Measurements from ENCODE around the gene CLECL1.

CLECL1 gene

DNA sequence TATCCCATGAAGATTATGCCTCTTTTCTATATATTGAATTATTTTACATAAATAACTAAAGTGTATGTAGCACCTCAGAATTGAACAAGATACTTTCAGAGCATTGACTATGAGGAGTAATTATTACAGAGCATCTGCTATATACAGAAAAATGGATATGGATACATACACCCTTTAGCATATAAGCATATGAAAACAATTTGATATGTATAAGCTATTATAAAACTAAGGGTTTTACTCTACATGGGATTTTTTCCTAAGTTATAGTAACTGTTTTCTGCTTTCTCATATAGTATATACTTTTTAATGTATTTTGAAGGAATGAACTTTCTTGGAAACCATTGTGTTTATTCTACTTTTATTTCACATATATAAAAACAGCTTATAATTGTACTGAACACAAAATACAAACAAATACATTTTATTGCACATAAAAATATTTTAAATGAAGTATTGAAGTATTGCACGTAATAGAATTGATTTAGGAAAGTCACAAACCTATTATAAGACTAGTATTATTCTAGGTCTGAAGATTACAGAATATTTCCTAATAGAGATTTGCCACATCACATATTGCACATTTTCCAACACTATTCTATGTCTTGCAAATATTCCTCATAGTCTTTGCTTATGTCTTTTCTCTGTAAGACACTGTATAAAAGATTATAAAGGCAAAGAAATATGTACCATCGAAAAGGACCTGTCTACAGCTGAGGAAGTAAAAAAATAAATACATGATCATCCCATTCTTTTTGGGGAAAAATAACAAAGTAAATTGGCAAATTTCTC, 19.4 kb upstream of the CLECL1 start:
- Histone ChIP-seq H4K8ac (ENCODE audit: low read depth, low read length) (no peak overlapping the region), H3K79me2 (ENCODE audit: control insufficient read depth, insufficient read depth, low read length, poor library complexity) (no peaks in the 10 kb centered on the region), H2BK5ac (ENCODE audit: low read depth, low read length, poor library complexity) (no peak overlapping the region), H2AK5ac (ENCODE audit: low read length) (no peak overlapping the region), H3K9ac (ENCODE audit: low read length) (no peak overlapping the region), H3K79me1 (ENCODE audit: low read length) (no peaks in the 10 kb centered on the region), H2AFZ (ENCODE audit: insufficient read depth, low read length, poor library complexity) (no peak overlapping the region), H4K91ac (ENCODE audit: low read depth, low read length) (no peak overlapping the region), H3K9me3 (ENCODE audit: insufficient read depth, low read depth, low read length) (no peaks in the 10 kb centered on the region), H3K27ac (ENCODE audit: low read depth, low read length) (no peak overlapping the region), H3K27me3 (ENCODE audit: insufficient read depth, low read length) (no peaks in the 10 kb centered on the region), H3K18ac (ENCODE audit: low read length) (no peak overlapping the region), H3K4me3 (ENCODE audit: low read depth, low read length) (no peak overlapping the region), H3K4ac (ENCODE audit: low read depth, low read length) (no peak overlapping the region), H3K4me1 (ENCODE audit: control insufficient read depth in 1 of 2, insufficient read depth in 2 of 2, low read length in 2 of 2) (no peaks in the 10 kb centered on the region), H4K12ac (ENCODE audit: low read depth, low read length) (no peak overlapping the region), H3K36me3 (ENCODE audit: control insufficient read depth in 1 of 2, insufficient read depth in 2 of 2, low read length in 2 of 2) (no peaks in the 10 kb centered on the region), H3K4me2 (ENCODE audit: low read length) (no peak overlapping the region), H3K14ac (ENCODE audit: low read length) (no peak overlapping the region), H2BK120ac (ENCODE audit: insufficient read depth, low read length, poor library complexity) (no peak overlapping the region), H2BK12ac (ENCODE audit: low read length) (no peak overlapping the region), H3K23ac (ENCODE audit: low read length) (no peak overlapping the region)
- WGBS (ENCODE audit: extremely low coverage, insufficient coverage, insufficient read length) = no CpG with 5 or more reads among the region's 2 CpGs
- DNase-seq = no peak

- H4K8ac ChIP-seq (ENCODE audit: low read depth, low read length) = no peak overlapping the region
- H3K36me3 ChIP-seq (ENCODE audit: control insufficient read depth in 1 of 2, insufficient read depth in 2 of 2, low read length in 2 of 2) = no peaks in the 10 kb centered on the region
- H2BK12ac ChIP-seq (ENCODE audit: low read length) = no peak overlapping the region
- H3K4me1 ChIP-seq (ENCODE audit: control insufficient read depth in 1 of 2, insufficient read depth in 2 of 2, low read length in 2 of 2) = no peaks in the 10 kb centered on the region
- no peak overlapping the region for H3K14ac ChIP-seq (ENCODE audit: low read length)
- H3K4me2 ChIP-seq (ENCODE audit: low read length) = no peak overlapping the region
- no peaks in the 10 kb centered on the region for H3K27me3 ChIP-seq (ENCODE audit: insufficient read depth, low read length)
- H2BK5ac ChIP-seq (ENCODE audit: low read depth, low read length, poor library complexity) = no peak overlapping the region
- H3K23ac ChIP-seq (ENCODE audit: low read length) = no peak overlapping the region
- no CpG with 5 or more reads among the region's 9 CpGs for WGBS (ENCODE audit: extremely low coverage, insufficient coverage, insufficient read length)
- H3K18ac ChIP-seq (ENCODE audit: low read length) = no peak overlapping the region
- no peaks in the 10 kb centered on the region for H3K9me3 ChIP-seq (ENCODE audit: insufficient read depth, low read depth, low read length)
- no peak overlapping the region for H4K12ac ChIP-seq (ENCODE audit: low read depth, low read length)
- H3K9ac ChIP-seq (ENCODE audit: low read length) = no peak overlapping the region
- no peak overlapping the region for H3K27ac ChIP-seq (ENCODE audit: low read depth, low read length)
- H3K4me3 ChIP-seq (ENCODE audit: low read depth, low read length) = no peak overlapping the region
- H3K79me2 ChIP-seq (ENCODE audit: control insufficient read depth, insufficient read depth, low read length, poor library complexity) = no peaks in the 10 kb centered on the region
- no peak overlapping the region for H2AK5ac ChIP-seq (ENCODE audit: low read length)
- no peak overlapping the region for H2BK120ac ChIP-seq (ENCODE audit: insufficient read depth, low read length, poor library complexity)
- H3K4ac ChIP-seq (ENCODE audit: low read depth, low read length) = no peak overlapping the region
- H2AFZ ChIP-seq (ENCODE audit: insufficient read depth, low read length, poor library complexity) = no peak overlapping the region
- no peak overlapping the region for H4K91ac ChIP-seq (ENCODE audit: low read depth, low read length)
- no peaks in the 10 kb centered on the region for H3K79me1 ChIP-seq (ENCODE audit: low read length)
- peak in 1 of 2 donors; percentile 60 for DNase-seq
Measured at GRCh38 chr12:9751204-9752144, 18.6 kb upstream of the CLECL1 start.

DNA sequence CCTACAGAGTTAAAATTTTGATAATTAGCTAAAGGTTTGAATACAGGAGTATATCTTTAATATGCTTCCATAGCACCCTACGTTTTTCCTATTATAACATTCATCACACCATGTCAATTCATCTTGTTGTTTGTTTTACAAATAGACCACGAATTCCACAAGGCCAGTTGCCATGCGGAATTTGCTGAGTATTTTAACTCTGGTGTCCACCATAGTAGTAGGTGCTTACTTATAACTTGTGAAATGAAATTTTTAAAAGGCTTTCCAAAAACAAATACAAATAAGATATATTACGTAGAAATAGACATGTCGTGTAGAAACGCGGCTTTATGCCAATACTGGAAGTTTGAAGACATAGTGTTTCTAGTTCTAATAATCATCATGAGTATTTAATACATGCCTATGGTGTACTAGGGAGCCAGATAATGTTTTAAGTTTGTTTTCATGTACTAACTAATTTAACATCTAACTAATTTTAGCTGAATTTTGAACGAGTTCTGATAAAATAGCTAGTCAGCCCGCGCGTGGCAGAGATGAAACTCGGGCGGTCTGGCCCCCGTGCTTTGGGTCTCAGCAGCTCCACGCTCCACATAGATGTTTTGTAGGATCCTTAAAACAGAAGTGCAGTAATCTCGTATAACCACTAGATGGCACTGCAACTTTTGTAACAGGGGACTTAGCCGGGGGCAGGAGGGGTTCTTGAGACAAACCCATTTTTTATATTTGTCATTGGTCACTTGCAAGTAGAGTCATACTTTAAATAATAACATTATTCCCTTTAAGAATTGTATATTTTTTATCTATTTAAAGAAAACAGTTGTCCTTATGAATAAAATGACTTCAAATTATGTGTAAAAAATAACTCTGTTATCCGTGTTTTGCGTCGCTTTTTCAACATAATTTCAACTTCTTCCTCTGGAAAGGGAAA, 17.6 kb upstream of the CLECL1 start:
- no peak overlapping the region for H3K23ac ChIP-seq (ENCODE audit: low read length)
- H3K14ac ChIP-seq (ENCODE audit: low read length) = no peak overlapping the region
- H2BK12ac ChIP-seq (ENCODE audit: low read length) = no peak overlapping the region
- no peak overlapping the region for H3K9ac ChIP-seq (ENCODE audit: low read length)
- H2AFZ ChIP-seq (ENCODE audit: insufficient read depth, low read length, poor library complexity) = no peak overlapping the region
- H3K27me3 ChIP-seq (ENCODE audit: insufficient read depth, low read length) = no peaks in the 10 kb centered on the region
- H3K9me3 ChIP-seq (ENCODE audit: insufficient read depth, low read depth, low read length) = no peaks in the 10 kb centered on the region
- no peak overlapping the region for H2AK5ac ChIP-seq (ENCODE audit: low read length)
- no peaks in the 10 kb centered on the region for H3K79me1 ChIP-seq (ENCODE audit: low read length)
- H3K4ac ChIP-seq (ENCODE audit: low read depth, low read length) = no peak overlapping the region
- no peaks in the 10 kb centered on the region for H3K36me3 ChIP-seq (ENCODE audit: control insufficient read depth in 1 of 2, insufficient read depth in 2 of 2, low read length in 2 of 2)
- H3K79me2 ChIP-seq (ENCODE audit: control insufficient read depth, insufficient read depth, low read length, poor library complexity) = no peaks in the 10 kb centered on the region
- no CpG with 5 or more reads among the region's 20 CpGs for WGBS (ENCODE audit: extremely low coverage, insufficient coverage, insufficient read length)
- H4K8ac ChIP-seq (ENCODE audit: low read depth, low read length) = no peak overlapping the region
- DNase-seq = peak; percentile 49 to 85
- H4K91ac ChIP-seq (ENCODE audit: low read depth, low read length) = no peak overlapping the region
- peak overlapping the region; percentile 61 for H3K4me2 ChIP-seq (ENCODE audit: low read length)
- H3K4me1 ChIP-seq (ENCODE audit: control insufficient read depth in 1 of 2, insufficient read depth in 2 of 2, low read length in 2 of 2) = peaks cover 0 to 2% of the 10 kb centered on the region in 2 experiments
- no peak overlapping the region for H2BK5ac ChIP-seq (ENCODE audit: low read depth, low read length, poor library complexity)
- no peak overlapping the region for H3K4me3 ChIP-seq (ENCODE audit: low read depth, low read length)
- H4K12ac ChIP-seq (ENCODE audit: low read depth, low read length) = no peak overlapping the region
- no peak overlapping the region for H3K18ac ChIP-seq (ENCODE audit: low read length)
- H2BK120ac ChIP-seq (ENCODE audit: insufficient read depth, low read length, poor library complexity) = no peak overlapping the region
- H3K27ac ChIP-seq (ENCODE audit: low read depth, low read length) = no peak overlapping the region

GRCh38 chr12:9749640-9750039, 16.7 kb upstream of the CLECL1 start:
- Histone ChIP-seq H3K18ac (ENCODE audit: low read length) (no peak overlapping the region), H2AK5ac (ENCODE audit: low read length) (no peak overlapping the region), H3K27ac (ENCODE audit: low read depth, low read length) (no peak overlapping the region), H3K79me2 (ENCODE audit: control insufficient read depth, insufficient read depth, low read length, poor library complexity) (no peaks in the 10 kb centered on the region), H3K27me3 (ENCODE audit: insufficient read depth, low read length) (no peaks in the 10 kb centered on the region), H3K36me3 (ENCODE audit: control insufficient read depth in 1 of 2, insufficient read depth in 2 of 2, low read length in 2 of 2) (no peaks in the 10 kb centered on the region), H4K12ac (ENCODE audit: low read depth, low read length) (no peak overlapping the region), H2BK120ac (ENCODE audit: insufficient read depth, low read length, poor library complexity) (no peak overlapping the region), H2BK5ac (ENCODE audit: low read depth, low read length, poor library complexity) (no peak overlapping the region), H3K4me1 (ENCODE audit: control insufficient read depth in 1 of 2, insufficient read depth in 2 of 2, low read length in 2 of 2) (peaks cover 0 to 2% of the 10 kb centered on the region in 2 experiments), H3K4me3 (ENCODE audit: low read depth, low read length) (no peak overlapping the region), H3K79me1 (ENCODE audit: low read length) (no peaks in the 10 kb centered on the region), H3K23ac (ENCODE audit: low read length) (no peak overlapping the region), H3K4ac (ENCODE audit: low read depth, low read length) (no peak overlapping the region), H2BK12ac (ENCODE audit: low read length) (no peak overlapping the region), H4K8ac (ENCODE audit: low read depth, low read length) (no peak overlapping the region), H3K4me2 (ENCODE audit: low read length) (no peak overlapping the region), H3K9ac (ENCODE audit: low read length) (no peak overlapping the region), H4K91ac (ENCODE audit: low read depth, low read length) (no peak overlapping the region), H3K14ac (ENCODE audit: low read length) (no peak overlapping the region), H2AFZ (ENCODE audit: insufficient read depth, low read length, poor library complexity) (no peak overlapping the region), H3K9me3 (ENCODE audit: insufficient read depth, low read depth, low read length) (no peaks in the 10 kb centered on the region)
- DNase-seq = no peak
- WGBS (ENCODE audit: extremely low coverage, insufficient coverage, insufficient read length) = no CpG with 5 or more reads among the region's 1 CpG
